LoVo (cell line): ENCODE results near the gene RGS14.
"Not testable (repeated sequence)": the region's sequence is repeated elsewhere in the genome, so short reads cannot be mapped to it uniquely, and the experiment has no call there.

ENCODE experiments used
- DNase-seq: peaks from one replicate; pipeline ENCODE4 v3.0.0-alpha.2; 2016; ENCODE audit warnings: low spot score

The RGS14 gene

DNA sequence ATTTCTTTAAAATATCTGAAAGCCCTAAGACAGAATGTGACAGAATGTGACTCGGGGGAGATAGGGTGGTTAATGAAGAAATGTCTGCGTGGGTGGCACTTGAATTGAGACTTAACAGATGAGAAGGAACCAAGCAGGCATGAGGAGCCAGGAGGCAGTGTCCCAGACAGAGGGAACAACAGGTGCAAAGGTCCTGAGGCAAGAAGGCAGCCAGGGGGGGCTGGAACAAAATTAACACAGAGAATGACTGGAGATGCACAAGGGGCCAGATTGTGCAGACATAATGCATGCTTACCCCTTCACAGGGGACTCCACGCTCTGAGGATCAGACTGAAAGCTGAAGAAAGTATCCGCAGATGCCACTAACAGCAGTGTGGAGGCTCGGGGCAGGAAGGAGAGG is 8.0 kb upstream of the RGS14 start:
- DNase-seq: no peak

DNA sequence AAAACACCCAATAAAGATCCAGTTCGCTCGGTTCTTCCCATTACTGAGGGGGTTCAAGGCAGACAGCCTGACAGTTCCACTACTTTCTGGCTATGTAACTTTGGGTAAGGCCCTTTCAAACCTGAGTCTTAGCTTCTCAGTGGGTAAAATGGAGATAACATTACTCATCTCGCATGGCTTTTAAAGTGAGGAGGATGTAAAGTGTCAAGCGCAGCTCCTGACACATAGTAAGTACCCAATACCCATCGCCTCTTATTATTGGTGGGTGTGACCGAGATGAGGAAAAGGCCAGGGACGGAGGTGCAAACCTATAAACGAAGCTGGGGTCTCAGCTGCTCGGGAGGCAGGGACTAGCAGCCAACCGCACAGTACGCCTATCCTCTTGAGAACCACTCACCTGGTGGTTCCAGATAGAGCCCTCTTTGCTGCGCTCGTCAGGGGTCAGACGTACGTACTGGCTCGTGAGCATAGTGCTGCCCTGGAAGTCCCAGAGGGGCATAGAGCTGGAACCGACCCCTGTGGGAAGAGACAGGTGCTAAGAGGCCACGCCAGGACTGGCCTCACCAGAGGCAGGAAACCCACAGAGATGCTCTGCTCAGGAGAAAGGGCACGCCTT is 6.8 kb upstream of the RGS14 start:
- DNase-seq: no peak

DNA sequence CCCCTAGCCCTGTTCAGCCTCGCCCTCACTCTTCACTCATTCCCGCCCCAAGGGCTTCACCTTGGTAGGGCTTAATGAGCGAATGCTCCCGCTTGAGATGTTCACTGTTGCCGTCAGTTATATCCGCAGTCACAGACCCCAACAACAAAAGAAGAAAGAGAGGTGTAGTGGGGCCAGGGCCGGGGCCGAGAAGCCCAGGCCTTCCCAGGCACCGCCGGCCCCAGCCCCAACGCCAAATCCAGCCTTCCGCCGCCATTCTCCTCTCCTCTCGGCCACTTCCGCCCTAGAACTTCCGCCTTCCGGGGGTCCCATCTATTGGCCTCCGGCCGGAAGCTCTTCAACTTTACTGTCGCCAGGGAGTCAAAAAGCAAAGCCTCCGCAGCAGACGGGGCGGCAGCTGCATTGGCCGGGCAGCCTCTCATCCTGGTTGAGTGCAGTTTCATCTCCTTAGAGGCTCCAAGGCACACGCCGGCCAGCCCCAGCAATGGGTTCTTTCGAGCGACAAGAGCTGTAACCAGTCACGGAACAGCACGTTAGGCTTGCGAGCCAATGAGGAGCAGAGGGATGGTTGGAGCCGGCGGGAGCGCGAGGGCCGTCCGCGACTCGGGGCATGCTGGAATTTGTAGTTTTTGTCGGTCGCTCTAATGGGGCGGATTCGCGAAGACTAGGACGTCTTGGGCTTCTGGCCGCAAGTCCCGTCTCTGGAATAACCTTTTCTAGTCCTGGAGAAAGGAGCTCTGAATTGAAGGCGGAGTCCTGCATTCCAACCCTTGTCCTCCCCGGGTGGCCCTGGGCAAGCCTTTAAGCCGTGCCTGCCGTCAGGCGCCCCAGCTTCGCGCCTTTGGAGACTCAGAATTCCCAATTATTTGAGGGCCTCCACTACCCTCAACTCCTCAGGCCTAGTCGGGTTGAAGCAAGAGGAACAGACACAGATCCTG is 6.1 kb upstream of the RGS14 start, which contains the start of gene LMAN2:
Gene LMAN2 (minus strand): TSS at position 277 of the 938 bp plus-strand sequence. CDS start 21 bp downstream, at position 256.
- peak; percentile 95 for DNase-seq

GRCh38 chr5:177353093-177353492 is 4.6 kb upstream of the RGS14 start:
- DNase-seq: no peak

GRCh38 chr5:177354256-177354655 is 3.5 kb upstream of the RGS14 start:
- no peak for DNase-seq

DNA sequence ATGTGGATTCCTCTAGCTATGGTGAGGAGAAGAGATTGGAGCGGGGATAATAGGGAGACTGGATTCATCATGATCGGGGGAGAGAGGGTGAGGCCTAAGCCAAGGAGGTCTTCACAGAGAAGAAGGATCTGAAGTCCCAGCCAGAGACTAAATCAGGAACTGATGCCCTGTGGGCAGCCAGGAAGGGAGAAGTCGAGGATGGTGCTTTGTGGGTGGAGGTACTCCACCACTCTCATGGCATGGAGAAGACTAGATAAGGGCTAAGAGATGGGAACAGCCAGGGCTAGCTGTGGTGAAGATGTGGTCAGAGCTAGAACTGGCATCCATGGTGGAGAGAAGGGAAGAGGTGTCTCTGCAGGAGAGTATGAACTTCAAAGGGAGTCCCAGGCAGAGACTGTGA is 3.0 kb upstream of the RGS14 start:
- DNase-seq: no peak

DNA sequence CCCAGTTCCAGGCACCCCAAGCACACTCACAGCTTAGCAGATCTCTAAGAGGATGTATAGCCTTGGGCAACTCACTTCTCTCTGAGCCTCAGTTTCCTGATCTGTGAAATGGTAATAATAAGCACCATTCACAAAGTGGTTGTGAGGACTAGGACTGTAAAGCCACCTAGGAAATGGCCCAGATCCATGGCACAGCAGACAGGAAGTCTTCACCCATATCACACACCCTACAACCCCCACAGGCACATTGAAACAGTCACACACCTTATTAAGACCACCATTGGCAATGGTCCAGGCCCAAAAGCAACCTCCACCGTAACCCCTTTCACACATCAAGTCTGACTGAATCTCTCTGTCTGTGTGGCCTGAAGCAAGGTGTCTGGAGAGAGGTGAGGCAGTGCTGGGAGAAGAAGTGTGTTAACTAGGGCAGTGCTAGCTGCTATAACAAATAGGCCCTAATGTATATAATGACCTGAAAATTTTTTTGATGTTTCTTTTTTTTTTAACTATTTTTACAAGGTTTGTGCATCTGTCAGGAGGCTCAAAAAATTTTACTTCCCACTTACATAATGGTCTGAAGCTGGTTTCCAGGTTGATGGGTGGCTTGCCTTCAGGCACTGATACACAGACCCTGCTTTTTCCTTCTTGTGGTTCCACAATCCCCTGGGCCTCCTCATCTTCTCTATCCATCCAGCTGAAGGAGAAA is 2.4 kb upstream of the RGS14 start:
- DNase-seq: no peak

GRCh38 chr5:177355868-177356168 is 1.9 kb upstream of the RGS14 start:
- no peak for DNase-seq

DNA sequence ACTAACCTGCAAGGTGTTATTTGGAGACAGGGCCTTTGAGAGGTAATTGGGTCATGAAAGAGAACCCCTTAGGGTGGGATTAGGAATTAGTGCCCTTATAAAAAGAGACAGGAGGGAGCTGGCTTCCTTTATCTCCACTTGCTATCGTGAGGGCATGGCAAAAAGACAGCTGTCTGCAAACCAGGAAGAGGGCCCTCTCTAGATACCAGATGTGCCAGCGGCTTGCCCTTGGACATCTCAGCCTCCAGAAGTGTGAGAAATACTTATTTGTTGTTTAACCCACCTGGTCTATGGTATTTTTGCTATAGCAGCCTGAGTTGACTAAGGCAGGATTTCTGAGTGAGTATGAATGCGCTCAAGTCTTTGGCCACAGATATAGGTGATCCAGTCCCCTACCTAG is 978 bp upstream of the RGS14 start:
- DNase-seq: no peak

DNA sequence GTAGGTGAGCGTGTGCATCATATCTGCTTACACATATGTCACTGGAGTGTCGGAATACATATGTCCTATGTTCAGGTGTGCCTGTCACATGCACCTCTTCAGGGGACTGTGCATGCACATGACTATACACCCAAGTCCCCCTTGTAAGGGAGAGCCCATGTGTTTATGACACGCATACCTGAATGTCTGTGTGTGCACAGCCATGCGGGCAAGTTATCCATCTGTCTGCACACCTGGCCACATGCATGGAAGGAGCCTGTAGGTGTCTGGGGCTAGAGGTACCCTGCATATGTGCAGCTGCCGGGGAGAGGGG is 622 bp upstream of the RGS14 start:
- no peak for DNase-seq

DNA sequence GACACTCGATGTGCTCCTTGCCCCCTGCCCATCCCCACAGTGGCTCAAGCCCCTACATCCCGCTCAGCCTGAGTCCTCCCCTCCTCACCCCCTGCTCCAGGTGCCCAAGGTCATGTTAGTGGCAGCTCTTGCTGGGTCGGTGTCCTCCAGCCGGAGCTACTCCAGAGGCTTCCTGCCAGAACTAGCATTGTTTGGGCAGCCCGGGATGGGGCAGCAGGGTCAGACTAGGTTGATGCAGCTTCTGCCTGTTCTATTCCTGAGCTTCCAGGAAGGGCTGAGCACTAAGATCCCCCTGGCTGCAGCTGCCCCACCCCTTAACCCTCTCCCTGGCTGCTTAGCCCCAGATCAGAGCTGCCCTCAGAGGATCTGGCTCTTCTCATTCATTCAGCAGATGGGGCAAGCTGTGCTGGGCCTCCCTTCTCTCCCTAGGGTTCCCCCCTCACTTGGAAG is 671 bp downstream of the RGS14 start:
- no peak for DNase-seq

GRCh38 chr5:177359451-177359851 is 1.7 kb downstream of the RGS14 start:
- DNase-seq: no peak

DNA sequence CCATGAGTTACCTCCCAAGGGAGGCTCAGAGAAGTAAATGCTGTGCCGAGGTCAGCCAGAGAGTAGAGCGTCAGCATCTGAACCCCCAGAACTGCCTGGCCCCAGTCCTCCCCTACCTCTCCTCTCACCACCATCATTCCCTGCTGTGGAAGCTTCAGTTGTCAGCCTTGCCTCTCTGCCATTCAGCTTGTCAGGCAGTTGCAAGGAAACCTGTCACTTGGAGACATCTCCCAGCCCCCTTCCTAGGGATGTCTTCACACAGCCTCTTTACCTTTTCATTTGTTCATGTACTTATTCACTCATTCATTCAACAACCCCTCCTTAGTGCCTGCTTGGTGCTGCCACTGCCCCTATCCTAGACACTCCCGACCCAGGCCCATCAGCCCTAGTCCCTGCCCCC is 2.1 kb downstream of the RGS14 start:
- no peak for DNase-seq

GRCh38 chr5:177360740-177361139 is 3.0 kb downstream of the RGS14 start:
- DNase-seq: not testable (repeated sequence)

GRCh38 chr5:177361418-177362291 is 3.9 kb downstream of the RGS14 start:
- no peak for DNase-seq

DNA sequence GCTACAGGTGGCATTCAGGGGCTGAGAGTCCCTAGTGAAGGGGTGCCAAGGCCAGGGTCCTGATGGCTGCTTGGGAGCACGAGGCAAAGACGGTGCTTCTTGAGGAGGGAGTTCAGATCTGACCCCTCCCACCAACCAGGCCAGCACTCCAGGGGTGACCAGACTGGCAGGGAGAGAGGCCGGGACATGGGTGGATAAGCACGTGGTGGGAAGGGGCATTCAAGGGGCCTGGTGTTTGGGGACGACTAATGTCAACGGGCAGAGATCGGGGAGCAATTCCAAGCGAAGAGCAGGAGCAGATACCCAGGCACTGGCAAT is 4.5 kb downstream of the RGS14 start:
- DNase-seq: no peak

DNA sequence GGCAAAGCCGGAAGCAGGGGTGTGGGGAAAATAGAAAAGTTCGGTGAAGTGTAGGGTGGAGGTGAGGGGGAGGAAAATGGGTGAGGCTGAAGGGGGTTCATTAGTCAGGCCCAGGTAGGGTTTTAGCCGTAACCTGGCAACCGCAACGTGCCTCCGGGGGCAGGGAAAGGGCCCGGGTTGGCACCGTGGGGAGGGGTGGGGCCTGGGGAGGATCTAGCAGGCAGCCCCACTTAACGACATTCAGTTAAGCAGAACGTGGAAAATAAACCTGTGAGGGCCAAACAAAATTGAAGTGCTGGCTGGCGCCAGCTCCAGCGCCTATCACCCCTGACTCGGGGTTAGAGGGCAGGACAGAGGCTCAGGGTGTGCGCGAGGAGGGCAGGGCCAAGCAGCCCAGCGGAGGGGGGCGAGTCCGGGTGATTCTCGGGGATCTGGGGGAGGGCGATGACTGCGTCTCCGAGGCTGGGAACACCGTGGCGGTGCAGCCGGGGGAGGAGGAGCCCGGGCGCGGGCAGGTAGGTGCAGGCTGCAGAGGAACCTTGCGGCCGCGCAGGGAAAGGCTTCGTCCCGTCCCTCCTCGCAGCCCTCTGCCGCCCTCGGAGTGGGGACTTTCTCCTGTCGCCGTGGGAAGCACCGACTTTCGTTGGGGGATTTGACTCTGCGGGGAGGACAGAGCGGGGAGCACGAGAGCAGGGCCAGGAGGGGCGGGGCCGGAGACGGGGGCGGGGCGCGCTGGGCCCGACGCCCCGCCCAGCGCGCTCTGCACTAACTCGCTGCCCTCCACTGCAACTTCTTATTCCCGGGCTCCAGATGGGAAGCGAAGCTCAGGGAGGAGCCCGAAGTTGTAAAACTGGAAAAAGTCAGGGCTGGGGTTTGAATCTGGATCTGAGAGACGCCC is 5.1 kb downstream of the RGS14 start:
- DNase-seq: peak; percentile 76

- DNase-seq: no peak
These were observed 5.8 kb downstream of the RGS14 start for GRCh38 chr5:177363565-177363964.

GRCh38 chr5:177364159-177364962 is 6.6 kb downstream of the RGS14 start:
- DNase-seq: no peak

- DNase-seq: no peak
These were observed 8.3 kb downstream of the RGS14 start for GRCh38 chr5:177365845-177366527.
